Urinary bladder (tissue), 4 donors: ENCODE measurements around the gene DNAJC1. TPM values are rescaled to one million over a fixed set of nuclear protein-coding genes. Genes with fewer than 3 reads are reported as not detected.
A peak's percentile ranks its signal among the peaks of the same experiment; 100 is the strongest.
"Not testable (repeated sequence)": the region's sequence is repeated elsewhere in the genome, so short reads cannot be mapped to it uniquely, and the experiment has no call there.

Experiments
- DNase-seq: peaks from one replicate; pipeline ENCODE4 v3.0.0-alpha.2; 2015; ENCODE audit errors: extremely low spot score
- H3K27ac ChIP-seq: one replicate; pipeline ENCODE4 v1.5.1; 2013; ENCODE audit warnings: low read depth, mild to moderate bottlenecking, moderate library complexity
- H3K36me3 ChIP-seq: one replicate; pipeline ENCODE4 v1.6.1; 2013; ENCODE audit warnings: mild to moderate bottlenecking, moderate library complexity; ENCODE audit not compliant: insufficient read depth
- H3K4me1 ChIP-seq: one replicate; pipeline ENCODE4 v1.6.1; 2013; ENCODE audit warnings: mild to moderate bottlenecking, moderate library complexity; ENCODE audit not compliant: insufficient read depth
- H3K4me3 ChIP-seq: one replicate; pipeline ENCODE4 v1.5.1; 2013; ENCODE audit warnings: low read depth, low read length
- WGBS: extraction: QIAGEN DNeasy Blood & Tissue Kit; methylation state at CpG from one replicate; pipeline ENCODE4 v1.1.7; 2013; 5-methylcytosine and 5-hydroxymethylcytosine counted together
- polyA plus RNA-seq: library from polyadenylated mRNA; stranded (reverse); fragments of 200-250 nt; gene quantifications from one replicate; pipeline ENCODE4 v1.2.3, GENCODE V29; 2013
- total RNA-seq: library from RNA; depleted of rRNA; stranded (reverse); fragments of >200 nt; gene quantifications from one replicate; pipeline ENCODE4 v1.2.3, GENCODE V29; 2014
- donor health status: healthy with polysubstance abuse.
- donor health status: healthy.

DNAJC1 gene, protein sequence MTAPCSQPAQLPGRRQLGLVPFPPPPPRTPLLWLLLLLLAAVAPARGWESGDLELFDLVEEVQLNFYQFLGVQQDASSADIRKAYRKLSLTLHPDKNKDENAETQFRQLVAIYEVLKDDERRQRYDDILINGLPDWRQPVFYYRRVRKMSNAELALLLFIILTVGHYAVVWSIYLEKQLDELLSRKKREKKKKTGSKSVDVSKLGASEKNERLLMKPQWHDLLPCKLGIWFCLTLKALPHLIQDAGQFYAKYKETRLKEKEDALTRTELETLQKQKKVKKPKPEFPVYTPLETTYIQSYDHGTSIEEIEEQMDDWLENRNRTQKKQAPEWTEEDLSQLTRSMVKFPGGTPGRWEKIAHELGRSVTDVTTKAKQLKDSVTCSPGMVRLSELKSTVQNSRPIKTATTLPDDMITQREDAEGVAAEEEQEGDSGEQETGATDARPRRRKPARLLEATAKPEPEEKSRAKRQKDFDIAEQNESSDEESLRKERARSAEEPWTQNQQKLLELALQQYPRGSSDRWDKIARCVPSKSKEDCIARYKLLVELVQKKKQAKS
- total RNA-seq (47.1 TPM), polyA plus RNA-seq (44.1 TPM)

DNA sequence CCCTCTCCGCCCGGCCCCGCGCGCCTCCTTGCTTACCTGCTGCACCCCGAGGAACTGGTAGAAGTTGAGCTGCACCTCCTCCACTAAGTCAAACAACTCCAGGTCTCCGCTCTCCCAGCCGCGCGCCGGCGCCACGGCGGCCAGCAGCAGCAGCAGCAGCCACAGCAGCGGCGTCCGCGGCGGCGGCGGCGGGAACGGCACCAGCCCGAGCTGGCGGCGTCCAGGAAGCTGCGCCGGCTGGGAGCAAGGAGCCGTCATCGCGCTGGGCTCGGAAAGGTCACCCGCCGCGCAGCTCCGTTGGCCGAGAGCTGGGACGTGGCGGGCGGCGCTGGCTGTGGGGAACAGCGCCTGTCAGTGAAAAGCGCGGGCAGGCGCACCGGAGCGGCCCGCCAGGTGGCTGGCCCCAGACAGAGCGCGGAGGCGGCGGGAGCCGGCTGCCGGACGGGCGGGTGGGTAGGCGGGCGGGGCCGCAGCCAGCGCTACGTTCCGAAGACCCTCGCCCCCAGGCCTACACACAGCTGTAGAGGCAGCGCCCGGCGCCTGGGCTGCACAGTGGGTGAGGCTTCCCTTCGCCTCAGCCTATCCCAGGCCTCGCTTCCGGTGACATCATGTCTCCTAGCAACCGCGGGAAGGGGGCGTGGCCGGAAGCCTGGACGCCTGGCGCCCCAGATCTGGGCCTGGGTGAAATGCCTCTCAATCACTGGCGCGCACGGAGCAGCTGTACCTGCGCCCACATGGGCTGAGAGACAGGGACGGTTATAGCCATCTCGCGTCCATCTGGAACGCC lies at the start of gene DNAJC1:
TSS of gene DNAJC1 (minus strand) at position 554 of the 787 bp plus-strand sequence. CDS start at position 258, 296 bp downstream.
- under 1% methylated on average over 83 of the region's 83 CpGs for WGBS
- peak; percentile 93 for DNase-seq

DNA sequence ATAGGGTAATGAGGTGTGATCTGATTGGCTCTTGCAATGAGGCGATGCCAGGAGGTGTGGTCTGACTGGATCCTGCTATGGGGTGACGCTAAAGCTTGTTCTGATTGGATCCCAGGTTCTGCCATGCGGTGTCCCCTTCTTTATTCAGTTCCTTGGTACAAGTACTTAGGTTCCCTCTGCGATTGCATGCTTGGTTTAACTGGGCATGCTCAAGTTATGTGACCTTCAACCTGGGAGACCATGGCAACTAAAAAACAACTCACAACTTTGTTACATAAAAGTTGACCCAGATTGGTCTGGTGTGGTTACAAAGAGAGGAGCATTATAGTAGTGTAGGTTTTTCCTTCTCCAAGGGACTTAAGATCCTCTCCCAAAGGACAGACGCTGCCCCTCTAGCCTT lies 49.5 kb upstream of the DNAJC1 start:
- no peaks in the 10 kb centered on the region for H3K4me1 ChIP-seq
- H3K4me3 ChIP-seq, result no peak overlapping the region
- 96% methylated on average over 5 of the region's 5 CpGs for WGBS
- no peak for DNase-seq
- H3K27ac ChIP-seq, result no peak overlapping the region
- H3K36me3 ChIP-seq, result no peaks in the 10 kb centered on the region

More for the DNA sequence above, at the start of gene DNAJC1:
- Histone ChIP-seq H3K36me3 (no peaks in the 10 kb centered on the region), H3K4me1 (no peaks in the 10 kb centered on the region), H3K27ac (peak within 1 kb of the TSS; percentile 86), H3K4me3 (peak within 1 kb of the TSS; percentile 69)

GRCh38 chr10:22049635-22050034 lies 46.1 kb upstream of the DNAJC1 start:
- no peak for DNase-seq
- 82% methylated on average over 3 of the region's 3 CpGs for WGBS
- no peak overlapping the region for H3K4me3 ChIP-seq
- H3K27ac ChIP-seq, result no peak overlapping the region
- H3K36me3 ChIP-seq, result no peaks in the 10 kb centered on the region
- no peaks in the 10 kb centered on the region for H3K4me1 ChIP-seq

DNA sequence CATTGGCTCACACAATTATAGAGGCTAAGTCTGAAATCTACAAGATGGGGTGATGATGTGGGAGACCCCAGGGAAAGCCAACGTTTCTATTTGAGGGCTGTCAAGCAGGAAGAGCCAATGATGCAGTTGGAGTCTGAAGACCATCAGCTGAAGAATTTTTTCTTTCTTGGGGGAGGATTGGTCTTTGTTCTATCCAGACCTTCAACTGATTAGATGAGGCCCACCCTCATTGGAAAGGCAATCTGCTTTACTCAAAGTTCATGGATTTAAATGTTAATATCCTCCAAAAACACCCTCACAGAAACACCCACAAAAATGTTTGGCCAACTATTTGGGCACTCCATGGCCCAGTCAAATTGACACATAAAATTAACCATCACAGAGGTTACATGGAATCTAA lies 44.3 kb upstream of the DNAJC1 start:
- WGBS, result 85% methylated on average over 1 of the region's 1 CpG
- Histone ChIP-seq H3K27ac (no peak overlapping the region), H3K36me3 (no peaks in the 10 kb centered on the region), H3K4me3 (no peak overlapping the region), H3K4me1 (no peaks in the 10 kb centered on the region)
- DNase-seq, result no peak

DNA sequence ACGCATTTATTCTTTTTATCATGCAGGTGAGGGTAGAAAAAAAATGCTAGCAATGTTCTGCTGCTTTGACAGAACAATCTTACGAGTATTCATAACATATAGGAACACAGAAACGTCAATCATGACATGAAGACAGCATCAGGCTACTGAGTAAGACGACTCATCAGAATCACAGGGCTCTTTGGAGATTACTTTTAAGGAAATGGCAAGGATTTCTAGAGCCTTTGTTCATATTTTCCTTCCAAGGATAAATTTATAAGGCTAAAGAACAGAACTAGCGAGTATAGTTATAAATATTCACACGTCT lies 39.8 kb upstream of the DNAJC1 start:
- no peak for DNase-seq
- Histone ChIP-seq H3K4me1 (no peaks in the 10 kb centered on the region), H3K27ac (no peak overlapping the region), H3K36me3 (no peaks in the 10 kb centered on the region), H3K4me3 (no peak overlapping the region)
- WGBS, result 75% methylated on average over 6 of the region's 6 CpGs

GRCh38 chr10:22042557-22043326 lies 39.2 kb upstream of the DNAJC1 start:
- H3K4me1 ChIP-seq, result no peaks in the 10 kb centered on the region
- WGBS, result 65% methylated on average over 8 of the region's 8 CpGs
- H3K36me3 ChIP-seq, result no peaks in the 10 kb centered on the region
- no peak for DNase-seq
- no peak overlapping the region for H3K27ac ChIP-seq
- no peak overlapping the region for H3K4me3 ChIP-seq

DNA sequence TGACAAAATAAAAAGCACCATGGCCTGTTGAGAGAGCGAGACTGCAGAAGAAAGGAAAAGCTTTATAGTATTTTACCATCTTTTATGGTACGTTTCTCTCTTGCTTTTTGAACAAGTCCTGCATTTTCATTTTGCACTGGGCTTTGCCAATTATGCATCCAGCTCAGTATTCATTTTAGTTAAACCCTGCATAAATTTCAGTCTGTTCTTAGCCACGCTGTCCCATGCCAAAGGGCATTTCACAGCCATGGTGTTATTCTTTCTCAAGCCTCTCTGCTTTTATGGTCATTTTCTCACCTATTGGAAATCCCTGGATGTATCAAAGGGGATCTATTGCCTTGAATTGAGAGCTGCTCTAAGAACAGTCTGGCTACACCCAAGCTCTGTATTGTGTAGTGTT lies 30.8 kb upstream of the DNAJC1 start:
- WGBS, result 92% methylated on average over 3 of the region's 3 CpGs
- no peaks in the 10 kb centered on the region for H3K4me1 ChIP-seq
- no peak for DNase-seq
- H3K4me3 ChIP-seq, result no peak overlapping the region
- H3K27ac ChIP-seq, result no peak overlapping the region
- H3K36me3 ChIP-seq, result no peaks in the 10 kb centered on the region

DNA sequence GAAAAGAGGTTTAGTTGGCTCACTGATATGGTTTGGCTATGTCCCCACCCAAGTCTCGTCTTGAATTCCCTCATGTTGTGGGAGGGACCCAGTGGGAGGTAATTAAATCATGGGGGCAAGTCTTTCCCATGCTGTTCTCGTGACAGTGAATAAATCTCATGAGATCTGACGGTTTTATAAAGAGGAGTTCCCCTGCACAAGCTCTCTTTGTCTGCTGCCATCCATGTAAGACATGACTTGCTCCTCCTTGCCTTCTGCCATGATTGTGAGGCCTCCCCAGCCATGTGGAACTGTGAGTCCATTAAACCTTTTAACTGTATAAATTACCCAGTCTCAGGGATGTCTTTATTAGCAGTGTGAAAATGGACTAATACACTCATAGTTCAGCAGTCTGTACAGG lies 28.7 kb upstream of the DNAJC1 start:
- not testable (repeated sequence) for H3K4me1 ChIP-seq, H3K27ac ChIP-seq, H3K36me3 ChIP-seq, H3K4me3 ChIP-seq, DNase-seq
- WGBS, result 86% methylated on average over 3 of the region's 3 CpGs

GRCh38 chr10:22030421-22030820 lies 26.9 kb upstream of the DNAJC1 start:
- WGBS, result 91% methylated on average over 2 of the region's 2 CpGs
- H3K4me1 ChIP-seq, result no peaks in the 10 kb centered on the region
- no peak overlapping the region for H3K4me3 ChIP-seq
- no peaks in the 10 kb centered on the region for H3K36me3 ChIP-seq
- no peak overlapping the region for H3K27ac ChIP-seq
- DNase-seq, result no peak

GRCh38 chr10:22029445-22030236 lies 26.1 kb upstream of the DNAJC1 start:
- Histone ChIP-seq H3K36me3 (no peaks in the 10 kb centered on the region), H3K27ac (no peak overlapping the region), H3K4me1 (no peaks in the 10 kb centered on the region), H3K4me3 (no peak overlapping the region)
- no peak for DNase-seq
- WGBS, result 48% methylated on average over 12 of the region's 12 CpGs

GRCh38 chr10:22027364-22028238 lies 24.1 kb upstream of the DNAJC1 start:
- no peak for DNase-seq
- 93% methylated on average over 7 of the region's 7 CpGs for WGBS
- Histone ChIP-seq H3K4me1 (no peaks in the 10 kb centered on the region), H3K27ac (no peak overlapping the region), H3K36me3 (no peaks in the 10 kb centered on the region), H3K4me3 (no peak overlapping the region)

DNA sequence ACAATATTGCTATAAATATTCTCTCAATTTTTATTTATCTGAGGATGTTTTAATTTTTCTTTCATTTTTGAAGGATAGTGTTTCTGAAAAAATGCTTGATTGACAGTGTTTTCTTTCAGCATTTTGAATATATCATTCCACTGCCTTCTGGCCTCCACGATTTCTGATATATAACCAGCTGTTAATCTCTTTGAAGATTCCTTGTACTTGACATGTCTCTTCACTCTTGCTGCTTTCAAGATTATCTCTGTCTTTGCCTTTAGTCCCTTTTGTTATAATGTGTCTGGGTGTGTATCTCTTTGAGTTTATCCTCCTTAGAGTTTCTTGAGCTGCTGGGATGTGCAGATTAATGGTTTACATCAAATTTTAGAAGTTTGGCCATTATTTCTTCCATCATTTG lies 22.8 kb upstream of the DNAJC1 start:
- no peak overlapping the region for H3K27ac ChIP-seq
- no peak for DNase-seq
- WGBS, result 91% methylated on average over 1 of the region's 1 CpG
- no peaks in the 10 kb centered on the region for H3K4me1 ChIP-seq
- H3K36me3 ChIP-seq, result no peaks in the 10 kb centered on the region
- no peak overlapping the region for H3K4me3 ChIP-seq
